Fibroblast of the aortic adventitia (primary cell): ENCODE measurements around the gene MAP6. TPM values are rescaled to one million over a fixed set of nuclear protein-coding genes. Genes with fewer than 3 reads are reported as not detected.

Experiments used
- DNase-seq: peaks from one replicate; pipeline ENCODE4 v3.0.0-alpha.2; 2010; ENCODE audit warnings: low read depth
- H3K4me3 ChIP-seq: 2 replicates; pipeline ENCODE4 v1.5.1; 2011; ENCODE audit warnings: low read depth, mild to moderate bottlenecking, control low read depth, low read length, moderate library complexity
- CTCF ChIP-seq: IDR thresholded peaks from 2 replicates; pipeline ENCODE4 v1.5.1; 2011; ENCODE audit warnings: mild to moderate bottlenecking, low read length, control low read depth, inconsistent platforms; ENCODE audit not compliant: insufficient read depth
- total RNA-seq: library from RNA; depleted of rRNA; stranded (reverse); fragments of >200 nt; gene quantifications from 2 replicates; pipeline ENCODE4 v1.2.3, GENCODE V29; 2012; ENCODE audit warnings: low replicate concordance

Gene MAP6
- total RNA-seq, 1 donor = 10.0 TPM

DNA sequence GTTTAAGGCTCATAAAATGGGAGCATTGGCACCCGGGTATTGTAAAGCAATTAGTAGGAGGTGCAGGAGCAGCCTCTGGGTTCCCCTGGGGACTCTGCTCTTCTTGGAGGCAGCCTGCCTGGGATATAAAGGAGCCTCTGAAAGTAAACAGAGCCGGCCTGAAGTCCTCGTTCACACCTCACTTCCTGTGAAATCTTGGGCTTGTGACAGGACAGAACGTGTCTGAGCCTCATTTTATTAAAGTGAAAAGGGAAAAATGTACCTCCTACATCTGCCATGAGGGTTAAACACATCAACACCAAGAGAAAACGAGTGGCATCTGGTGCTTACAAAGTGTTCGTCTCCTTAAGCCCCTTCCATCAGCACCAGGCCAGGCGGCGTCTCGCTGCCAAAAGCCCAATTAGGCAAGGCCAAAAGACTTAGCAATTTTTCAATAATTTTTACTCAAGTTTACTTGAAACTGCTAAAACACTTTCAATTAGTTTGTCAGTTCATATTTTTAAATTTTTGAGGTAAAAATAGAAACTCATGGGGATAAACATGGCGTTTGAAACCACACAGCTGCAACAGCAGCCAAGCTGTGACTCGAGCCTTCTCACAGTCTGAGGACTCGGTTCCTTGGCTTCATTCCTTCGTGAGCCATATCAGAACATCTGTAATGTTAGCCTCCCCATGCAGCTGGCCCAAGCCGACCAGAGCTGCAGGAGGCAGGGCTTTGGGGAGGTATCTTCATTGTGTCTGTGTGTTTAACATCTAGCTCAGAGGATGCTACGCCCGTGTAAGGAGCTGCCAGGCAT, 33.6 kb downstream of the MAP6 start:
- DNase-seq = peak; percentile 81
- no peak overlapping the region for H3K4me3 ChIP-seq
- TF ChIP-seq CTCF = no peak

- TF ChIP-seq CTCF = no peak
- DNase-seq = no peak
- no peak overlapping the region for H3K4me3 ChIP-seq
Measured at GRCh38 chr11:75633409-75634066, 35.3 kb downstream of the MAP6 start.

DNA sequence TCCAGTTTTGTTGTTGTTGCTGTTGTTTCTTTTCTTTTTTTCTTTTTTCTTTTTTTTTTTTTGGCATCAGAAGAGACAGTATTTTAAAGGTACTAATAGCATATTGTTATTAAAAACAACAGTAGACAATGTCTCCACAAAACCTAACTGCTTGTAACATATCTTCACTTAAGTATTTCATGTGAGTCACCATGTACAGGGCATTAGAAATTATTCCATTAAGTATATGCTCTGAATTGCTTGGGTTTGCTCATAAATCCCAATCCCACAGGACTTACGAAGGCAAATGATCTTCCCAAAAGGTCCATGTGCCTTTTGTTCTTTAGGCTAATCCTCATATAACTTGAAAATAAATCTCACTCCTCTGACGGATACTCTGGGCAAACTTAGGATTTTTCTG, 35.9 kb downstream of the MAP6 start:
- H3K4me3 ChIP-seq = no peak overlapping the region
- TF ChIP-seq CTCF = no peak
- DNase-seq = no peak

- H3K4me3 ChIP-seq = no peak overlapping the region
- no peak for TF ChIP-seq CTCF
- DNase-seq = no peak
Measured at GRCh38 chr11:75632450-75632849, 36.4 kb downstream of the MAP6 start.

DNA sequence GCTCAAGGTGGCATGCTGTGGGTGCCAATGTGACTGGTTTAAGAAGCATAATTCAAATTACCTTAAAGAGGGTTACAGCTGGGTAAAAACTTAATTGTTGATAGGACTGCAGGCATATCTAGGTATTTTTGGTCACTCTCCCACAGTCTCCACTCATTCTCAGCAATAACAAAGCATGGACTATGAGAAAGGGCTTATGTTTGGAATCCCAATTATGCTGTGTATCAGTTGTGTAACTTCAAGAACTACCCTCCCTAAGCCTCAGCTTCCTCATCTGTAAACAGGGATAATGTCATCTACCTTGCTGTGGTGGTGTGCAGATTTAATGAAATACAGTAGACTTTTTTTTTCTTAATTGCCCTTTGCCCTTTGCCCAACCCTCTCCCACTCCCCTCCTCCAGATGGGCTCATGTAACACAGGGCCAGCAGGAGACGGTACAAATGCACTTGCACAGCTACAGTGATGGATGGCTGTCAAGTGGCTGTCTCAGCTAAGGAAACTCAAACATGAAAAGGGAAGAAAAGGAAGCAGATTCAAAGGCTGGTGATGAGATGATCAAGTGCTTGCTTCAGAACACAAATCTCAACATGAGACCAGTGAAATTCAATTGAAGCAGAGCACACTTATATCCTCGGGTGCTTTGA, 37.6 kb downstream of the MAP6 start:
- no peak for DNase-seq

More for the DNA sequence above, 37.6 kb downstream of the MAP6 start:
- H3K4me3 ChIP-seq = no peak overlapping the region
- no peak for TF ChIP-seq CTCF
